Caco-2 (cell line): ENCODE measurements around the gene PAM. TPM values are rescaled to one million over a fixed set of nuclear protein-coding genes. Genes with fewer than 3 reads are reported as not detected.

Source experiments
- BruUV-seq: library from RNA; stranded (reverse); fragments of 400-500 nt; replicated peaks from 2 replicates; lab custom pipeline; 2021; lab: Mats Ljungman, UMichigan
- CTCF ChIA-PET: fragments of 300-600 bp; sonication (Branson Sonifier 250); formaldehyde crosslinking; loops from one replicate; lab custom pipeline; 2022; ENCODE audit warnings: antibody characterized with exemption; lab: Charles Lee
- POLR2A ChIA-PET: fragments of 300-600 bp; sonication (Branson Sonifier 250); formaldehyde crosslinking; loops from one replicate; lab custom pipeline; 2022; ENCODE audit warnings: antibody characterized with exemption; lab: Charles Lee
- DNase-seq, 2 experiments: peaks; one replicate each; pipeline versions ENCODE4 v3.0.0 to v3.0.0-alpha.2; 2020 to 2022
- H3K27me3 ChIP-seq: replicated peaks from 2 replicates; pipeline ENCODE4 v1.6.0; 2011; ENCODE audit warnings: low read length; ENCODE audit not compliant: control insufficient read depth, insufficient read depth
- H3K36me3 ChIP-seq: 2 replicates; pipeline ENCODE4 v1.5.1; 2011; ENCODE audit warnings: low read length; ENCODE audit not compliant: control insufficient read depth, insufficient read depth
- H3K4me1 ChIP-seq: fragments of 250-450 bp; sonication (Bioruptor Pico); 2 replicates; pipeline ENCODE4 v1.5.1; 2020; ENCODE audit warnings: mild to moderate bottlenecking
- H3K4me3 ChIP-seq: 2 replicates; pipeline ENCODE4 v1.5.1; 2011; ENCODE audit warnings: low read depth, mild to moderate bottlenecking, control low read depth, low read length
- H3K9me3 ChIP-seq: fragments of 250-450 bp; sonication (Bioruptor Pico); 2 replicates; pipeline ENCODE4 v1.5.1; 2020; ENCODE audit warnings: mild to moderate bottlenecking, moderate library complexity
- H3K27ac Mint-ChIP-seq: one replicate; pipeline ENCODE4 v1.8.0; 2022; ENCODE audit warnings: mixed read lengths; ENCODE audit not compliant: unreplicated experiment
- H3K27me3 Mint-ChIP-seq: one replicate; pipeline ENCODE4 v1.8.0; 2022; ENCODE audit warnings: mixed read lengths; ENCODE audit not compliant: insufficient read depth, unreplicated experiment
- H3K36me3 Mint-ChIP-seq: one replicate; pipeline ENCODE4 v1.8.0; 2022; ENCODE audit warnings: mild to moderate bottlenecking, mixed read lengths; ENCODE audit not compliant: insufficient read depth, unreplicated experiment
- H3K4me1 Mint-ChIP-seq: one replicate; pipeline ENCODE4 v1.8.0; 2022; ENCODE audit warnings: low read depth, mixed read lengths; ENCODE audit not compliant: unreplicated experiment
- H3K4me3 Mint-ChIP-seq: one replicate; pipeline ENCODE4 v1.8.0; 2022; ENCODE audit warnings: mild to moderate bottlenecking, moderate library complexity, mixed read lengths; ENCODE audit not compliant: unreplicated experiment
- H3K9me3 Mint-ChIP-seq: one replicate; pipeline ENCODE4 v1.8.0; 2022; ENCODE audit warnings: mixed read lengths; ENCODE audit not compliant: unreplicated experiment
- CTCF ChIP-seq, 2 experiments: fragments of 200-600 bp in 1 of 2; IDR thresholded peaks; 1 replicate in 1 of 2; 2 replicates in 1 of 2; pipeline versions ENCODE4 v1.5.1 to v1.8.0; 2011 to 2022; ENCODE audit warnings: antibody characterized with exemption in 1 of 2, control low read depth in 1 of 2, inconsistent platforms in 1 of 2, low read depth in 1 of 2, low read length in 1 of 2, mild to moderate bottlenecking in 1 of 2, moderate library complexity in 1 of 2; ENCODE audit not compliant: insufficient read depth in 1 of 2, severe bottlenecking in 1 of 2, unreplicated experiment in 1 of 2
- intact Hi-C: fragments of 100-400 bp; cut with micrococcal nuclease; formaldehyde crosslinking; loops from one replicate; pipeline ENCODE4 v1.10.0; 2022; ENCODE audit not compliant: unreplicated experiment
- total RNA-seq: library from RNA; stranded (reverse); gene quantifications from 2 replicates; pipeline ENCODE4 v1.2.3, GENCODE V29; 2022

The PAM gene
- total RNA-seq, 1 experiment from 2014 or later = 48.0 TPM

DNA sequence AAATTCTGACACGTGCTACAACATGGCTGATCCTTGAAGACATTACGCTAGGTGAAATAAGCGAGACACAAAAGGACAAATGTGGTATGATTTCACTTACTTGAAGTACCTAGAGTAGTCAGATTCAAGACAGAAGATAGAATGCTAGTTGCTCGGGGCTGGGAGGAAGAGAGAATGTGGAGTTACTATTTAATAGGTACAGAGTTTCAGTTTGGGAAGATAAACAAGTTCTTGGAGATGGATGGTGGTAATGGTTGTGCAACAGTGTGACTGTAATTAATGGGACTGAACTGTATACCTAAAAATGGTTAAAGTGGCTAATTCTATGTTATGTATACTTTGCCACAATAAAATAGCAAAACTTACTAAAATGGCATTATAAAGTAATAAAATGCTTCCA, 34.4 kb downstream of the PAM start:
- Histone ChIP-seq H3K27me3 (no peaks in the 10 kb centered on the region), H3K4me3 (no peak overlapping the region), H3K4me1 (peaks cover 17% of the 10 kb centered on the region), H3K9me3 (no peaks in the 10 kb centered on the region), H3K36me3 (no peaks in the 10 kb centered on the region)
- TF ChIP-seq CTCF (IDR thresholded peaks at IDR 0.05; ENCODE audit: insufficient read depth in 1 of 2, low read depth in 1 of 2, low read length in 1 of 2, severe bottlenecking in 1 of 2, unreplicated experiment in 1 of 2) = no peak
- H3K27me3 Mint-ChIP-seq = no peaks in the 10 kb centered on the region
- ChIA-PET POLR2A (no interaction called here), CTCF (no interaction called here)
- no peak overlapping the region for H3K4me3 Mint-ChIP-seq
- intact Hi-C loops = loop anchor here (10.0 kb wide), 1 partner anchor 435 kb away; no protein-coding TSS in a partner anchor
- no peaks in the 10 kb centered on the region for H3K36me3 Mint-ChIP-seq
- H3K4me1 Mint-ChIP-seq = peaks cover 8% of the 10 kb centered on the region
- DNase-seq = no peak
- H3K9me3 Mint-ChIP-seq = no peaks in the 10 kb centered on the region
- H3K27ac Mint-ChIP-seq = no peak overlapping the region
- no TSS peak for BruUV-seq

DNA sequence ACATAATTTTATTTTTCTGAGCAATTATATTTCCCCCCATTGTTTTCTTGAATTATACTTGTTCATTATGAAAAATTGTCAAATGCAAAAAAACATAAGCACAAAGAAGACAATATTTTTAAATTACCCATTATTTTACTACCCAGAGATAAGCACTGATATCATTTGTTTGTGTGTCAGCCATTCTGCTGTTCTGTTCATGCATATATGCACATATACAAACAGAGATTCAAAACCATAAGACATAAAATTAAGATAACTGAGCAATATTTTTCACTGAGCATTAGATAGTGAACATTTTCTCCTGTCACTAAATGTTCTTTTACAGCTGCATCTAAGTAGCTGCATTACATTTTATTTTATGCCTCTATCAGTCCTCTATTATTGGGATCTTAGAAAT, 35.6 kb downstream of the PAM start:
- BruUV-seq = no TSS peak
- Histone ChIP-seq H3K4me3 (no peak overlapping the region), H3K27me3 (no peaks in the 10 kb centered on the region), H3K4me1 (peaks cover 26% of the 10 kb centered on the region), H3K9me3 (no peaks in the 10 kb centered on the region), H3K36me3 (no peaks in the 10 kb centered on the region)
- no peaks in the 10 kb centered on the region for H3K36me3 Mint-ChIP-seq
- no peak for TF ChIP-seq CTCF (IDR thresholded peaks at IDR 0.05; ENCODE audit: insufficient read depth in 1 of 2, low read depth in 1 of 2, low read length in 1 of 2, severe bottlenecking in 1 of 2, unreplicated experiment in 1 of 2)
- no peak overlapping the region for H3K27ac Mint-ChIP-seq
- DNase-seq = no peak
- ChIA-PET POLR2A (no interaction called here), CTCF (no interaction called here)
- no peaks in the 10 kb centered on the region for H3K9me3 Mint-ChIP-seq
- H3K4me1 Mint-ChIP-seq = peaks cover 8% of the 10 kb centered on the region
- intact Hi-C loops = loop anchor here (5.0 kb wide), 2 partner anchors 132 to 208 kb away; no protein-coding TSS in a partner anchor
- no peak overlapping the region for H3K4me3 Mint-ChIP-seq
- H3K27me3 Mint-ChIP-seq = no peaks in the 10 kb centered on the region

- ChIA-PET CTCF (no interaction called here), POLR2A (interaction anchor here (0.6 kb wide), 1 partner anchor 38 kb away, joined by 3 read pairs; no protein-coding TSS in a partner anchor)
- H3K4me1 ChIP-seq = peaks cover 39% of the 10 kb centered on the region
- no TSS peak for BruUV-seq
- no peak overlapping the region for H3K4me3 Mint-ChIP-seq
- H3K27me3 ChIP-seq = no peaks in the 10 kb centered on the region
- H3K9me3 ChIP-seq = no peaks in the 10 kb centered on the region
- H3K4me3 ChIP-seq = no peak overlapping the region
- H3K4me1 Mint-ChIP-seq = peaks cover 14% of the 10 kb centered on the region
- H3K36me3 Mint-ChIP-seq = no peaks in the 10 kb centered on the region
- H3K27me3 Mint-ChIP-seq = no peaks in the 10 kb centered on the region
- no peaks in the 10 kb centered on the region for H3K9me3 Mint-ChIP-seq
- no peak for DNase-seq
- TF ChIP-seq CTCF (IDR thresholded peaks at IDR 0.05; ENCODE audit: insufficient read depth in 1 of 2, low read depth in 1 of 2, low read length in 1 of 2, severe bottlenecking in 1 of 2, unreplicated experiment in 1 of 2) = peak; percentile 10 to 16
- H3K36me3 ChIP-seq = no peaks in the 10 kb centered on the region
- no peak overlapping the region for H3K27ac Mint-ChIP-seq
- intact Hi-C loops = loop anchor here (5.0 kb wide), 2 partner anchors 130 to 210 kb away; no protein-coding TSS in a partner anchor
Measured at GRCh38 chr5:102792705-102793104, 37.6 kb downstream of the PAM start.
